Stimulated activated naive CD4-positive, alpha-beta T cell treated with Interleukin-2 at 50 U/mL for 16 hours (primary cell): Measurements from ENCODE around the gene RTN4RL1.

Experiments
- DNase-seq: peaks from one replicate; lab custom pipeline; 2025; lab: John Stamatoyannopoulos, UW

Gene RTN4RL1

DNA sequence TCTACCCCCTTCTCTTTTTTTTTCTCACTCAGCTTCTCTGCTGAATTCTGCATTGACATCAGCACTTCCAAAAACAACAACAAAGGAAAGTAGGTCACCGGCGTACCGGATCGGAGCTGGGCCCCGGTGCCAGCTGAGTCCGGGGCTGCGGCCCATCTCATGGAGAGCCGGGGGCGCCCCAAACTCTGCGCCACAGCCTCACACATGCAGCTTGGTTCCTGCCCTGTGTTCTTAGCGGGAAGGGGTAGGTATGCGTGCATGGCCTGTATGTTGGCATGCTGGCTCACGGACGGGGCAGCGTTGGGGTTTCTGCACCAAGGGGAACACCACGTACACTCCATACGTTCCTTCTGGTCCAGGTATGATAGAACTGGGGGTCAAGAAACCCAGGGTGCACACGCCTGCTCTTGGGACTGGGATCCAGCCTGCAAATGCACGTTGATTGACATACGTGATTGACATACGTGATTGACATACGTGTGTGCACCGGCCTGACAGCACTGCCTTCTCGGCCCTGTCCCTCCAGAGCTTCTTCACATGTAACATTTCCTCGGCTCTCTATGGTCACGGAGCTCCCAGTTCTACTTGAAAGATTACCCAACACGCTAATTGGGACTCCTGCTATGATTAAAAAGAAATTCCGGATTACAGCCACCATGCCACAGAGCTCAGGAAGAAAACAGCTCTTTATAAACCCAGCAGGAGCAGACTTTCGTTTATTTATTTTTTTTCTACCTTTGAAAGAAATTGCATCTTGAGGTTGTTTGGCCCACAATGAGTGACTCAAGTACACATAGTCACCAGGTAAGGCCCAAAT is 106.6 kb downstream of the RTN4RL1 start:
- DNase-seq: no peak

DNA sequence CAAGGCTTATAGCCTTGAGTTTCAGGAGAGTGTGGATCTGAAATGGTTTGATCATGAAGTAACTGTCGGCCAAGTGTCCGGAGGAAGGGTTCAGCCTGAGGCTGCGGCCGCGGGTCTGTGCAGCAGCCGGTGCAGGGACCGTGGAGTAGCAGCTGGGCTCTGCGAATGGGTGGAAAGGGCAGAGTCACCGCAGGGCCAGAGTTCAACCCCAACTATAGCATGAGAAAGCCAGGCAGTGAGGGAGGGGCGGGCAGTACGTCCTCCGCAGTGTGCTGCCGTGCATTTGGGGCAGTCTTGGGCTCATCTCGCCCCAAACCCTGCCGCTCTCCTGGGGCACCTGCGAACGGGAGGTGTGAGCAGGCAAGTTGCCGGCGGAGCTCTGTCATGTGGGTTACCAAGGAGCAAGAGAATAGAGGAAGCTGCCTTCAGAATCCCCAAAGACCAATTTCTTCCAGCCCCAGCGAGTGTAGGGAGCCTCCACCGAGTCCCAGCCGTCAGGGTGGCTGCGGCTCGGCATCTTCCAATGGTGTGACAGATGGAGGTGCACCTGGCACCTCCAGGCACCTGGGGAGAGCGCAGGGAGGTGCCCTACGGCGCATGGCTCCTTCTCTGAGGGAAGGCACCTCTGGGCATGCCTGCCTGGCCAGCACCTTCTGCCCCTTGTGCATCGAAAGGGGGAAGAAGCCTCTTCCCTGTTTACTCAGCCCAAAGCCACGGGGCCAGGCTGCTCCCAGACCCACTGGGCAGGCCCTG is 108.0 kb downstream of the RTN4RL1 start:
- no peak for DNase-seq

DNA sequence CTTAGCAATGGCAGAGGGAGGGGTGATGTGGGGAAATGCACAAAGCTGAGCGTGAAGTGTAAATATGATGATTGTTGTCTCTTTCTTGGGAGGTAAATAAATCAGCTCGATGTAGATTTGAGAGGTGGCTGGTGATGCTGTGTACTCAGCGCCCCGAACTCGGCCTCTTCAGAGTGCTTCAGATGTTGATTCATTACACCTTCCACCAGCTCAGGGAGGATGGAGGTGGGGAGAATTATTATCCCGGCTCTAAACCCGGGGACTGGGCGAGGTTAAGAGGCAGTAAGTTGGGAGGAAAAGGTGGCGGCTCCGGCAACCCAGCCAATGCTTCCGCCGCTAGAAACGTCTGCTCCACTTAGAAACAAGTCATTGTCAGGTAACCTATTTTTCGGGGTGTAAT is 108.8 kb downstream of the RTN4RL1 start:
- DNase-seq: no peak

DNA sequence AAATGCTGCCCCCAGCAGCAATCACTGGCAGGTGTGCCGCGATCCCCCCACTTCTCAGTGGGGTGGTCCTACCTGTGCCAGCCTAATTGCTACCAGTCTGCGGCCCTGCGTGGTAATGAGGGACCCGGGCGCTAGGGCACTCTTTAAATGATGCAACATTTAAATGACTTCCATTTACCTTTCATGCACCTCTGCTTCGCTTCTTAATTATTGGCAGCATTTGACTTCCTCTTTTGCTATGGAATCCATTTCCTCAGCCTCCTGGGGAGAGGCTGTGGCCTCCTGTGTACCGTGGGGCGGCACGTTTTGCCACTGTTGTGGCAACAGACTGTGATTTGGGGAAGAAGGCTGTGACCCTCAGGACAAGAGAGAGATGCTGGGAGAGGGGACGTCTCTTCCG is 109.2 kb downstream of the RTN4RL1 start:
- DNase-seq: no peak

DNA sequence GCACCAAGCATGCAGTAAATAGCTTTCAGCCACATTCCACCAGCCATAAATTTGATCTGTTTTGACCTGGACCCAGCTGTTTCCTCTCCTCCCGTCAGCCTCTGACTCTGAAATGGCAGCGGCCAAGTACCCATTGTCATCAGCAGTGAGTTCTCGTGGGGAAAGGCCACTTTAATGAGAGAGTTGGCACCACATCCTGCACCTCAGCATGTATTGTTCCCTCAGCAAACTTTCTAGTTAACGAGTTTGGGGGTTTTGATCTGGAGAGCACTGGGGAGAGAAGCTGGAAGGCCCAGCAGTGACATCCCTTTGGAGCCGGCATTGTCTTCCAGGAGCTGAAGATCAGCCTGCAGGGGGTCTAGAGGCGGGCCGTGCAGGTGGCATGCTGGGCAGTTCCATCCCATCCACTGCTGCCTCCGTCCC is 110.5 kb downstream of the RTN4RL1 start:
- DNase-seq: no peak

DNA sequence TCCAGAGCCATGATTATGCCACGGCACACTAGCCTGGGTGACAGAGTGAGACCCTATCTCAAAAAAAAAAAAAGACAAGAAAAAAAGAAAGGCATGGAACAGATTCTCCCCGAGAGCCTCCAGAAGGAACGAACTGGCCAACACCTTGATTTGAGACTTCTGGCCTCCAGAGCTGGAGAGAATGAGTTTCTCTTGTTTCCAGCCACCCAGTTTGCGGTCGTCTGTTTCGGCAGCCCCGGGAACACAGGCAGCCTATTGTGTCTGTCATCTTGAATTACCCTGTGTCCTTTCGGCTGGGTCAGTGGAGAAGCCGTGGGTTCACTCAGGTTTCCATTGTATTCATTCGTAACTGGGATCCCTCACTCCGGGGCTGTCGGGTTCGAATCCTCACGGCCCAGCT is 111.4 kb downstream of the RTN4RL1 start:
- DNase-seq: no peak

DNA sequence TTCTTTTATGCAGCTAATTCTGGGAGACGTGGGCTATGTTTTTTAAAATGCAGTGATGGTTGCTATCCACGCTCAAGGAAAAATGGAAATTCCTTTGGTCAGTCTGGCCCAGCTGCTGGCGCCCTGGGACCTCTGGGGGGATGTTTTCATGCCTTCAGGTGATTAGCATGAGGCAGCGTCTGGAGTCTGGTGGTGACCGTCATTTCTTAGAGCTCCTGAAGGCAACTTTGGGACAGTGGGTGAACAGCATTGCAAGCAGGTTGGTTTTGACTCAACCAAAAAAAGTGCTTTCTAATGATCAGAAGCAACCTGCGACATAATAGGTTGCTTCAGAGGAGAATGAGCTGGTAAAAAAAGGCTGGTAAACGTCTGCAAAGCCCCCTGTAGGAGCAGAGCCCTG is 113.0 kb downstream of the RTN4RL1 start:
- no peak for DNase-seq

DNA sequence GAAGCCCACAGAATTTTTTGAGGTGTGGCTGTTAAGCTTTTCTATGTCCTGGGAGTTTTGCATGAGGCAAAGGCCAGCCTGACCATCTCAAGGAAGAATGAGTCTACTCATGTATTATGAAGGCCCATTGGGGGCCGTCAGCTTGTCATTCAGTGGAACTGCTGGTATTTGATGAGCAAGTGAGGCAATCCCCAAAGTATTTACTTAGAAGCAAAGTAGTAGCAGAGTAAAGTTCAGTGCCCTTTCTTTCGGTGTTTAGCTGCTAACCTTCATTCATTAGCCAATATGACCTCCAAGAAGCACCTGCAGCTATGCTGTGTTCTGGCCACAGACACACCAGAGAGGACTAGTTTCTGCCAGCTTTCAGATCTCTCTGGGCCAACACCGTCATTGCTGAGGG is 115.1 kb downstream of the RTN4RL1 start:
- DNase-seq: no peak

DNA sequence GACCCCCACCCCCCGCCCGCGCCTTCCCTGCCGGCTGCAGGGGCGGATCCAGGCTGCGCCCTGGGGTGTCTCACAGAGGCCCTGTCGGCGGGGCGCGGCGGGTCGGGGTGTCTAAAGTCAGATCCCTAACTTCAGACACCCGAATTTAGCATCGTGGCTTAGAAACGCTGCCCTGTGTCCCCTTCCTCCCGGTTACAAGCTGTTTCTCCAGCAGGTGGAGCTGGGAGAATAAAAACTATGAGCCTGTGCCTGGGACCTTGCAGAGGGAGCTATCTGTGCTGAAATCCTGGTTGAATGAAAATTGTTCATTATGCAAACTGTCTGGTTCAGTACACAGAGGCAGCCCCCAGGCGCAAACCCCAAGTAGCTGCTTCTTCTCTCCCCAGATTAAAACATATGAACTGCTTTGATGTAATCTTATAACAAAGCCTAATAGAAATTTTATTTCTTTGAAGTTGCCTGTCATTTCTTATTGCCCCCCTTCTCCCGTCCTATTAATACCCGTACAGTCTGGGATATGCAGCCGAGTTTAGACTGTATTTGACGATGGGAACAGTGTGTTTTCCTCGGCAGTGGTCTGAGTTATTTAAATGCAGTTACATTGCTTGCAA is 116.3 kb downstream of the RTN4RL1 start:
- no peak for DNase-seq

DNA sequence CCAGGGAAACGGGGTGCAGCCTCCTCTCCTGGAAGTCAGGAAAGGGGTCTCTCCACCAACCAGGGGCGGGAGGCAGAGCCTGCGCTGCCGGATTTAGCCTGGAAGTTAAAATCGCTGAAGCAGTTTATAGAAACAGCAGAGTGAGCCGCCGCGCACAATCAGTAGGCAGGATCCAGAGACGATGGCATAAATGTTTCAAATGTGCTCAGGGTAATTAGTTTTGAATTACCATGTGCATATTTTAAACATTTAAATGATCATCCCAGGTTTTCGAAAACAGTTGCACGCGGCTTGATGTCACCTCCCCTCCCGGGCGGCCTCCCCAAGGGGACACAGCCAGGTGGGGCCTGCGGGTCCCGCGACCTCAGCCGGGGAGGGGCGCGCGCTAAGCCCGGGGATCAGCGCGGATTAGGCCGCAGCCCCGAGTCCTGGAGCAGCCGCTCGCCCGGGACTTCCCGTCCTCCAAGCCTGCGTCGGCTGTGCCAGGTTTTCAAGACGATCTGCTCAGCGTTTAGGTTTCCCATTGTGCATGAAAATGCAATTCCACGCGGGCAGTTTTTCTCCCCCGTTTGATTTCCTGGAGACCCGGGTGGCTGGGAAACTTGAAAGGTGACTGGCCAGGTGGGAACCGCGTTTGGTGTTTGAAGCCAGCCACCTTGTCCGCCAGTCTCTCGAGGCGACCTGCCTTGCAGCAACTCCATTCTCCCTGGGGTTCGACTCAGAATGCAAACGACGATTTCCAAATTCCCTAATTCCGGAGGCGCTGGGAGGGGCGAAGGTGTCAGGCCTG is 117.0 kb downstream of the RTN4RL1 start:
- no peak for DNase-seq

DNA sequence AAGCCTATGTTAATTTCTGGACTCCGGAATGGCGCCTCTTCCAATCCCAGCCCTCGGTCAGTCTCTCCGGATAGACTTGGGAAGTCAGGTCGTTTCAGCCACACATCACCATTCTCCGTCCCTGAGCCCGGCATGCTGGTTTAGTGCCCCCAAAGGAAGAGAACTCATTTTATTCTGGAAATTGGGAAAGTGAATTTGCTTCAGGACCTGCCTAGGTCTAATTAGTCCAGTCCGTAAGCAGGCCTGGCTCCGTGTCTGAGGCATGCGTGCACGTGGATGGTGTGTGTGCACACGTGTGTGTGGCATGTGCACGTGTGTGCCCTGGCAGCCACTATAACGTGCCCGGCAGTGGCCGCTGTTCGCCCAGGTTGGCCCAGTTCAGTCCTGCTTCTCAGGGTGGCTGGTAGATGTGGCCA is 117.9 kb downstream of the RTN4RL1 start:
- no peak for DNase-seq

DNA sequence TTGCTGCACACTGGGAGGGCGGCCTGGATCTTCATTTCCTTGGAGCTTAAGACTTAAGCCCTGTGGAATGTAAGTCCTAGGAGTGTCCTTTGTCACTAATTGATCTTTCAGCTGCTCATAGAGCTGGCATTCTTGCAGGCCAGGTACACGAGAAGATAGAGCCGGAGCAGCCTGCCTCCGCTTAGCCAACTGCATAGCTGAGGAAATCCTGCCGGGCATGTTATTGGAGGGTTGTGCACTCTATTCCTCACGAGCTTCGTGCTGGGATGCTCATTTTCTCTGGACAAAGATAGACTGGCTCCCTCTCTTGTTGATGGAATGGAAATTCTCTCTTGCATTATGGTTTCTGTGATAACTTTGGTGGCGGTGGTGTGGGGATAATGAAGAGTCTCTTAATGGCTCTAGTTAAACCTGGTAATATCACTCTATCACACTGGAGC is 118.5 kb downstream of the RTN4RL1 start:
- no peak for DNase-seq

DNA sequence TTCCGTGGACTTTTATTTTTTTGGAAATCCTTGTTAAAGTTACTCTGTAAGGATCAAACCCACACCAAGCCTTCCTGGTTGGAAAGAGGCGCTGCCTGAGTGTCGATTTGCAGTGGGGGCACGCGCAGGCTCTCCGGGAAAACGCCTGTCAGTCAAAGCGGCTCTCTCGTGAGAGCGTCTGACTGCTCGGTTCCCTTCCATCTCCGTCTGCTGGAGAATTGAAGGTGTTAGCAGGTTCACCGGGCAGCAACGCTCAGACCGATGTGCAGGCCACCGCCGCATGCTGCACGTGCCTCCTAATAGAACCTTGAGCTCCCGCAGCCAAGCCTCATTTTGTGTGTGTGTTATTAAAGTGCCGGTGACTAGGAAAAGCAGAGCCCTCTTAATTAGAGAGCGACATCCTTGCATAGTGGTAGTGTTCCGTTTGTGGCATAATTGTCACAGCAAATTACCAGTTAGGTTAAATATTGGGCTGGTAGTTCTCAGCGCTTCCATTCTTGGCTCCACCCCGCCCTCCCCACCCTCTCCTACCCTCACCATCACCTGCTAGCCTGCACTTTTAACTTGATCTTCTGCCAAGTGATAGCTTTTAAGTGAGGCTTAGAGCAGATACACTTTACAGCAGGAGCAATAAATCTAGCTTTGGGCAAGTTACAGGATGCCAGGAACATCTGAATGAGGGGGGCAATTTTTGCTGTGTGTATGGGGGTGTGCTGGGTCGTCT is 119.8 kb downstream of the RTN4RL1 start:
- no peak for DNase-seq

DNA sequence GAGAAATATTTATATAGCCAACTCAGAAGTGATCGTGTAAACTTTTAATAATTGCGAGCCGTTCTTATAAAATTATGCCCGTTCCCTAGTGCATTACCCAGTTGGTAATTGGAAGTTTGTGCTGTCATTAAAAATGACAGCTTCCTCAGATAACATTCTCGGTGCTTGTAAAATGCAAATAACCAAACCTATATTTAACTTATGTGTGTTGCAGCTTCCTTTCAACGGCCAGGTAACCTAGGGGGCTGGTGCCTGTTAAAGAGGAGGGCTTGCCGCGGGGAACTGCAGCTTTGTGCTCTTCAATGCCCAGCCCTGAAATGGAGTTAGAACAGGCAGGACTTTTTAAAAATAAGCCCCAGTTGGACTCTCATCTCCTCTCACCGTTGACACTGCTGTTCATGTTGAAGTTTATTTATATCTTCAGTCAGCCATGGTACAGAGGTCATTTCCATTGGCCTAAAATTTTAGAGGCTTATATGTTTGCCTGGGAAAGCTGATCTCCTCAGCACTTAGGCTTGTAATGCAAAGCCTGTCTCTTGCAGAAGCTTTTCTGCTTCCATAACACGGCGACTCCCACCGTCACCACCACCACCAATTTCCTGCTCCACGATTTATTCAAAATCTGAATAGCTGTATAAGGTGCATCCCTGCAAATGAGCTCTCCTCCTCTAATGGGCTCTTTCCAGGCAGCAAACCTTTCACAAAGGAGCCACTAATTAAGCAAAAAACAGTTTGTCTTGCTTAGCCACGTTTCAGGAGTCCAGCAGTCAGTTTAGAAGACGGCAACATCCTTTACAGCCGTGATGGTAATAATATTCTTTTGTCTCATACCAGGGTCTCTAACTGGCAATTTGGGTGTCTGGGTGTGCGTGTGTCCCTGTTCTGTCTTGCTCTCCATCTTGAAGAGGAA is 120.6 kb downstream of the RTN4RL1 start:
- no peak for DNase-seq

DNA sequence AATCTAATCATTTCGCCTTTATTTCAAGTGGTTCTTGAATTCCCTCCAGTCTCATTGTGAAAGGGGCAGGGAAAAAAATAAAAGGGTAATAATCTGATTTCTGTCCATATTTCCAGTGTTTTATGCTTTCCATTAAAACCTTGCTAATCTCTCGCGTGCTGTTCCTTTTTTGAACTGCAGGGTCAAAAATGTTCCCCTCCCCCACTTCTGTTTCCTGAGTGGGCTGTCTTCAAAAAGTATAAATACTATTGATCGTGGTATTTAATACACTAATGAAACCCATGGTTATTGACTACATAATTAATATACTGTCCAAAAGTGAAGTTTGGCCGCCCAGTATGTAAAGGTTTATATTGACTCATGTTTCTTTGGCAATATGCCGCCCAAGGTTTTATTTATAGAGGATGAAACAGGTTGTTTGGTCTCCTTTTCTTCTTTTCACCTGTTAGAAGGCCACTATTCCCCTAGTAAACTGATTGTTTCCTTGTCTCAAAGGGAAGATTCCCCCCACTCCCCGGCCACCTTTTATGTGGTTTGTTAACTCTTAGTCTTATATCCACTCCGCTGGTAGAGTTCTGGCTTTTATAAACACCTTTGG is 125.6 kb downstream of the RTN4RL1 start:
- no peak for DNase-seq

DNA sequence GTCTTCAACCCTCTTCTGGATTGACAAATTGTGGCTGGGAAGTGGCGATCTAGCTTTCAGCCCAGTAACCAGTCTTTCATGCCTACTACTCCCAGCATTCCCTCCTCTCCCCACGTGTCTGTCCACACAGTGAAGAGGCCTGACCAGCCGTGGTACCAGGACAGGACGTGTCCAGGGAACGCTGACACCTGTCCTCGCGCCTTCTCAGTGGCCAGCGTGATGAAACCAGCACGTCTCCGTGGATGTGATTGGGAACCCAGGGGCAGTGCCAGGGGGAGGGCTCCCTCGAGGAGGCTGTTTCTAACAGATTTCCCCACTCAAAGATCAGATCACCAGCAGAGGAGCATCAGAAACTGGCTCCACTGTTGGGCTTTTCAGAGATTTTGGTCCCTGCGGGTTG is 126.3 kb downstream of the RTN4RL1 start:
- no peak for DNase-seq

DNA sequence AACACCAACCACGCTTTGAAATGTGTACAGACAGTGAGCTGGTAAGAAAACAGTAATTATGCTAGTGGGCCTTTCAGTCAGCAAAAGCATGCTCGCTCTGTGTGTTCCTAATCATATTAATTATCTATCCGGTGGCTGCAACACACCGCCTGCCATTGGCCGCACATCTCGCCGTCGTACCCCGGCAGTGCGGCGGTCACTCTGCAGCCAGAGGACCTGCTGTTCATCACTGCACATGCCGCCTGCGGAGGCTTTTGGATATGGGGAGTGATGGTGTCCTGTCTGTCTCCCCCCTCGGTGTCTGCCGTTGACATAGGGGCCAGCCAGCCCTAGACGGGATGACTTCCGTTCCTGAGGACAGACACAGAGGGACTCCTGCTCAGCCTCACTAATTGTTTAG is 126.8 kb downstream of the RTN4RL1 start:
- DNase-seq: no peak

DNA sequence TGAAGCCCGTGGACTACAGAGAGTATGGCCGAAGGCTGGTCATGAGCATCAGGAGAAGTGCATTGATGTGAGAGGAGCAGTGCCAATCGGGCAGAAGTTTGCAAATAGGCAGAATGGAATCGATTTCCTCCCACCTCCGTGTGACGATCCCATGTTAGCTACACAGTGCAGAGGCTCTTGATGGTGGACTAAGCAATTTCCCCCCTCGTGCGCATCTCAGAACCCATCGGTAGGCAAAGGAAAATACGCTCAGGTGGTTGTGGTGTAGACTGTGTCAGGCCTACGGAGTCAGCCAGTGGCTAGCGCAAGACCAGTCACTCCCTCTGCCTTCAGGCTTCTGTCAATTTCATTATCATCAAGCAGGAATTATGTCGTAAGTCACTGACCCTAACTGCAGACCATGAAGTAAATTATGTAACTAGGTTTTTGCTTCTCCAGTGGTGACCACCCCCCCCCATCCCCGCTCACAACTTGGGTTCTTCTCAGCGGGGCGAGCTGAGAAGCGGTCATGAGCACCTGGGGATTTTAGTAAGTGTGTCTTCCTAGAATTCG is 128.0 kb downstream of the RTN4RL1 start:
- DNase-seq: no peak

DNA sequence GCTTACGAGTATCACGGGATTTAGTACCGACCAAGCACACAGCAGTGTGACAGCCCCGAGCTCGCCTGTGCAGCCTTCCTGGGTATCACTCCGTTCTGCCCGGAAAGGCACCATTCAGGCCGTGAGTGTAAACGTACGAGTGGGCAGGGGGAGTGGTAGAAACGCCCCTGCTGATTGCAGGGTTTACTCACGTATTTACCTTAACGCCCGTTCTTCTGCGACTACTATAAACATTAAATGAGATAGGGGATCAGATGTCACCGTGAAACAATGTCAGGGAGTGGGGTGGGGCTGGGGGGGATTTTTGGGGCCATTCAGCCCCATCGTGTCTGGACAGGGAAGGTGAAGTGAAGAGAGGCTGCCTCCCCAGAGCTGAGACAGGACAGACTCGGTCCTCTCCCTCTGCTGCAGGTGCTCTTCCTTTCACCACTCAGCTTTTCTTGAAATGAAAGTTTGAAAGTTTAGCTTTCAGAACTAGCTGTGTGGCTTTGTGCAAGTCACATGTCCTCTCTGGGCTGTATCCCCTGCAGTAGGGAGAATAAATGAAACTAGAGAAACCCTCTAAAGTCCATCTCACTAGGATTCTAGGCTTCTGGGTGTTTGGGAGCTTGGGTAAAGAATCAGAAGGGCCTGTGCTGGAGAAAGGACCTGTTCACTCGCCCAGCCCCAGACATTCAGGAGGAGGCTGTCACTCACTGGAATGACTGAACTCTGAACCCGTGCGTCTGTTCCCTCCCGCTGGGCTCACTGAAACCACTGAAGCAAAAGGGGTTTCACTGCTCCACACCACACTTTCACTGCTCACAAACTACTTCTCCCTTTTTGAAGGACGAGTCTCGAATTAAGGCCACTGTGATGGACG is 128.7 kb downstream of the RTN4RL1 start:
- DNase-seq: no peak
